Effector memory CD8-positive, alpha-beta T cell (primary cell): Measurements from ENCODE around the gene SRC.
A peak's percentile ranks its signal among the peaks of the same experiment; 100 is the strongest.
"Not testable (repeated sequence)": the region's sequence is repeated elsewhere in the genome, so short reads cannot be mapped to it uniquely, and the experiment has no call there.

Experiments
- ATAC-seq: fragments of 150-1000 bp; cut with Tn5 transposase; replicated peaks from 2 replicates; pipeline ENCODE4 v1.10.0; 2021; ENCODE audit warnings: mild to moderate bottlenecking, moderate library complexity
- DNase-seq, 3 experiments: peaks; one replicate each; pipeline ENCODE4 v3.0.0; 2021
- H3K27ac Mint-ChIP-seq, 2 donors: one replicate each; pipeline ENCODE4 v1.8.0; 2022; ENCODE audit warnings: mild to moderate bottlenecking in 2 of 2, mixed read lengths in 2 of 2, moderate library complexity in 2 of 2
- H3K27me3 Mint-ChIP-seq, 2 donors: one replicate each; pipeline ENCODE4 v1.8.0; 2022; ENCODE audit warnings: mixed read lengths in 2 of 2
- H3K36me3 Mint-ChIP-seq: one replicate; pipeline ENCODE4 v1.8.0; 2022; ENCODE audit warnings: mild to moderate bottlenecking, moderate library complexity, mixed read lengths; ENCODE audit not compliant: insufficient read depth
- H3K4me1 Mint-ChIP-seq, 2 donors: one replicate each; pipeline ENCODE4 v1.8.0; 2022; ENCODE audit warnings: low read depth in 2 of 2, mixed read lengths in 2 of 2
- H3K4me3 Mint-ChIP-seq, 2 donors: one replicate each; pipeline ENCODE4 v1.8.0; 2022; ENCODE audit warnings: mild to moderate bottlenecking in 2 of 2, mixed read lengths in 2 of 2, moderate library complexity in 2 of 2
- H3K9me3 Mint-ChIP-seq, 2 donors: one replicate each; pipeline ENCODE4 v1.8.0; 2022; ENCODE audit warnings: mixed read lengths in 2 of 2

The SRC gene

GRCh38 chr20:37335642-37336368, 10.1 kb upstream of the SRC start:
- Mint-ChIP-seq H3K4me1 (peaks cover 13 to 15% of the 10 kb centered on the region in 2 donors), H3K9me3 (no peaks in the 10 kb centered on the region), H3K4me3 (peak overlapping the region; percentile 57 to 65), H3K36me3 (no peaks in the 10 kb centered on the region), H3K27me3 (no peaks in the 10 kb centered on the region), H3K27ac (peak overlapping the region; percentile 49 to 87)
- no peak for ATAC-seq
- no peak for DNase-seq

- no peak for DNase-seq
- peak overlapping the region; percentile 71 to 87 for H3K27ac Mint-ChIP-seq
- peak; percentile 78 for ATAC-seq
- no peaks in the 10 kb centered on the region for H3K9me3 Mint-ChIP-seq
- peaks cover 13 to 15% of the 10 kb centered on the region in 2 donors for H3K4me1 Mint-ChIP-seq
- peak overlapping the region; percentile 57 to 65 for H3K4me3 Mint-ChIP-seq
- no peaks in the 10 kb centered on the region for H3K27me3 Mint-ChIP-seq
- no peaks in the 10 kb centered on the region for H3K36me3 Mint-ChIP-seq
Measured at GRCh38 chr20:37336369-37337207, 9.4 kb upstream of the SRC start.

GRCh38 chr20:37337208-37337991, 8.5 kb upstream of the SRC start:
- Mint-ChIP-seq H3K9me3 (no peaks in the 10 kb centered on the region), H3K4me3 (peak overlapping the region; percentile 54 to 56), H3K27ac (peak overlapping the region; percentile 71 to 79), H3K4me1 (peaks cover 13 to 15% of the 10 kb centered on the region in 2 donors), H3K27me3 (no peaks in the 10 kb centered on the region), H3K36me3 (no peaks in the 10 kb centered on the region)
- ATAC-seq (no peak), DNase-seq (no peak)

DNA sequence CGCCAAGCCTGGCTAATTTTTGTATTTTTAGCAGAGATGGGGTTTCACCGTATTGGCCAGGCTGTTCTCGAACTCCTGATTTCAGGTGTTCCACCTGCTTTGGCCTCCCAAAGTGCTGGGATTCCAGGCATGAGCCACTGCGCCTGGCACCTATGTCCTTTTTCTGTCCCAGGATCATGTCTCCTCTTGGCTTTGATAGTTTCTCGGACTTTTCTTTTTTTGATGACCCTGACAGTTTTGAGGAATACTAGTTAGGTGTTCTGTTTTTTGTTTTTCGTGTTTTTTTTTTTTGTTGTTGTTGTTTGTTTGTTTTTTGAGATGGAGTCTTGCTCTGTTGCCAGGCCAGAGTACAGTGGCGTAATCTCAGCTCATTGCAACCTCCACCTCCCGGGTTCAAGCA, 7.6 kb upstream of the SRC start:
- peaks cover 13 to 15% of the 10 kb centered on the region in 2 donors for H3K4me1 Mint-ChIP-seq
- H3K27ac Mint-ChIP-seq, H3K27me3 Mint-ChIP-seq: not testable (repeated sequence)

DNA sequence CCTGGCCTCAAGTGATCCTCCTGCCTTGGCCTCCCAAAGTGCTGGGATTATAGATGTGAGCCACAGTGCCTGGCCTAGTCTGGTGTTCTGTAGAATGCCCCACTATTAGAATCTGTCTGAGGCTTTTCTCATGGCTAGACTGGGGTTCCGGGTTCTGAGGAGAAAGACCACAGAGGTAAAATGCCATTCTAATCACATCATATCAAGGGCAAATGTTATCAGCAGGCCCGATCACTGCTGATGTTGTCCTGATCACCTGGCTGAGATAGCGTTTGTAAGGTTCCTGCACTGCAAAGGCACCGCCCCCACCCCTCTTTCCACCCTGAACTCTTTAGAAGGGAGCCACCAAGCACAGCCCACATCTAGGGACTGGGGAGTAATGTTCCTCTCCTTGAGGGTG, 6.7 kb upstream of the SRC start:
- H3K27ac Mint-ChIP-seq: no peak overlapping the region
- no peak for ATAC-seq
- no peak for DNase-seq
- no peaks in the 10 kb centered on the region for H3K36me3 Mint-ChIP-seq
- H3K4me3 Mint-ChIP-seq: no peak overlapping the region
- peaks cover 16 to 18% of the 10 kb centered on the region in 2 donors for H3K4me1 Mint-ChIP-seq
- no peaks in the 10 kb centered on the region for H3K9me3 Mint-ChIP-seq
- no peaks in the 10 kb centered on the region for H3K27me3 Mint-ChIP-seq

More for the DNA sequence above, 7.6 kb upstream of the SRC start:
- not testable (repeated sequence) for ATAC-seq, H3K36me3 Mint-ChIP-seq, H3K4me3 Mint-ChIP-seq, H3K9me3 Mint-ChIP-seq, DNase-seq

GRCh38 chr20:37339764-37340109, 6.2 kb upstream of the SRC start:
- not testable (repeated sequence) for H3K27ac Mint-ChIP-seq, DNase-seq, H3K9me3 Mint-ChIP-seq, H3K4me3 Mint-ChIP-seq, H3K36me3 Mint-ChIP-seq, ATAC-seq, H3K27me3 Mint-ChIP-seq
- peaks cover 16 to 18% of the 10 kb centered on the region in 2 donors for H3K4me1 Mint-ChIP-seq

GRCh38 chr20:37340998-37341397, 4.9 kb upstream of the SRC start:
- H3K4me1 Mint-ChIP-seq: peaks cover 15 to 17% of the 10 kb centered on the region in 2 donors
- H3K9me3 Mint-ChIP-seq: no peaks in the 10 kb centered on the region
- H3K36me3 Mint-ChIP-seq: no peaks in the 10 kb centered on the region
- no peak overlapping the region for H3K27ac Mint-ChIP-seq
- no peak for ATAC-seq
- no peaks in the 10 kb centered on the region for H3K27me3 Mint-ChIP-seq
- no peak overlapping the region for H3K4me3 Mint-ChIP-seq
- DNase-seq: no peak

DNA sequence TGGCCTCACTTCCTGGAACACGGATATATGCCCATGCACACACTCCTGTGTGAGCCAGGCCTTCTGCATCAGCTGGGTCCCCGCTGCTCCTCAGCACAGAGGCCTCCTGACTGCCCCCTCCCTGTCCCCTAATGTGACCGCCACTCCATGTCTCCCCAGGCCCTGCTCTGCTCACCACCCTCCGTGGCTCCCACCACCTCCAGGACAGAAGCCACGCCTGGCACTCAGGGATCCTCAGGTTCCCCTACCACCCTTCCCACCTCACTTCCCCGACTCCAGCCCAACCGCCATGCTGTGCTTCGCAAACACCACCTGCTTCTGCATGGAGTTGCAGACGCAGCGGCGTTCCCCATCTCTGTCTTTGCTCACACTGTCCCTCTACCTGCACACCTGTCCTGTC, 4.3 kb upstream of the SRC start:
- no peaks in the 10 kb centered on the region for H3K36me3 Mint-ChIP-seq
- H3K27me3 Mint-ChIP-seq: no peaks in the 10 kb centered on the region
- no peak overlapping the region for H3K27ac Mint-ChIP-seq
- ATAC-seq (no peak), DNase-seq (no peak)
- peaks cover 12 to 14% of the 10 kb centered on the region in 2 donors for H3K4me1 Mint-ChIP-seq
- H3K9me3 Mint-ChIP-seq: no peaks in the 10 kb centered on the region
- H3K4me3 Mint-ChIP-seq: no peak overlapping the region

DNA sequence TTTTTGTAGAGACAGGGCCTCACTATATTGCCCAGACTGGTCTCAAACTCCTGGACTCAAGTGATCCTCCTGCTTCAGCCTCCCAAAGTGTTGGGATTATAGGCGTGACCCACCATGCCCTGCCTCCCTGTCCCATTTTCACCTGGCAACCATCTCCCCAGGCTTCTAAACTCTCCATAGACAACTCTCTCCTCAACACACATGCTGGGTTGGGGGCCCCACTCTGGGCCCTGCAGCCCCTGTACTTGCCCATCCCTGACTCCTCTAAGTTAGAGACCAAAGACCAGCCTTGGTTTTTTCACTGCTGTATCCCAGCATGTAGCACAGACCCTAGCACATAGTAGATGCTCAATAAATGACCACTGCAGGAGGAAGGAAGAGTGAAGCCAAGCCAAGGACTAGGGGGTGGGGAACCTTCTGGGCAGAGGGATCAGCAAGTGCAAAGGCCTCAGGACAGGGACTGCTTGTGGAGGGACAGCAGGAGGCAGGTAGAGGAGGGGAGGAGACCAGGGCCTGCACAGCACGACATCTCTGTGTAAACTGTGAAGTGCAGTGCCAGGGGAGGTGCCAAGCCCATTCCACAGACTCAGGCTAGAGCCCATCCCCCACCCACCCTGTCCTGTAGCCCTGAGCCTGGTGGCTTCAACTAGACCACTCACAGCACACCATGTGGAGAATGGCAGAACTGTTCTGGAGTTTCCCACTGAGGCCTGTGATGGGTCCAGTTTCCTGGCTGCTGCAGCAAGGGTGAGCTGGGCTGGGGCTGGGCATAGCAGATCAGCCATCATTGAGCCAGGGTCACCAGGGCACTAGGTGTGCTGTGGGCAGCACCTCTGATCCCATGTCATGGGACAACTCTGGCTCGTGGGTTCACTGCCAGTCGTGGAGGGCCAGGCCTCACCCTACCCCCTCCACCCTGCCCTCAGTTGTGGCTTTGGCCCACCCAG, 3.4 kb upstream of the SRC start:
- no peaks in the 10 kb centered on the region for H3K27me3 Mint-ChIP-seq
- ATAC-seq: no peak

GRCh38 chr20:37343212-37343993, 2.5 kb upstream of the SRC start:
- no peak for DNase-seq
- Mint-ChIP-seq H3K36me3 (no peaks in the 10 kb centered on the region), H3K27me3 (no peaks in the 10 kb centered on the region), H3K27ac (no peak overlapping the region), H3K4me1 (peaks cover 8 to 14% of the 10 kb centered on the region in 2 donors), H3K9me3 (no peaks in the 10 kb centered on the region), H3K4me3 (no peak overlapping the region)
- peak; percentile 43 for ATAC-seq

More for the DNA sequence above, 3.4 kb upstream of the SRC start:
- H3K9me3 Mint-ChIP-seq: no peaks in the 10 kb centered on the region
- no peak overlapping the region for H3K4me3 Mint-ChIP-seq
- no peak for DNase-seq
- H3K36me3 Mint-ChIP-seq: no peaks in the 10 kb centered on the region
- no peak overlapping the region for H3K27ac Mint-ChIP-seq
- H3K4me1 Mint-ChIP-seq: peaks cover 8 to 10% of the 10 kb centered on the region in 2 donors

- Mint-ChIP-seq H3K4me1 (peaks cover 8 to 17% of the 10 kb centered on the region in 2 donors), H3K4me3 (no peak overlapping the region), H3K36me3 (no peaks in the 10 kb centered on the region), H3K27me3 (no peaks in the 10 kb centered on the region), H3K9me3 (no peaks in the 10 kb centered on the region), H3K27ac (no peak overlapping the region)
- ATAC-seq (no peak), DNase-seq (no peak)
Measured at GRCh38 chr20:37343994-37344355, 2.0 kb upstream of the SRC start.
